Neural progenitor cell (in vitro differentiated cells): Measurements from ENCODE around the gene KCTD3. TPM values are rescaled to one million over a fixed set of nuclear protein-coding genes. Genes with fewer than 3 reads are reported as not detected.

Source experiments
- DNase-seq: peaks from one replicate; pipeline ENCODE4 v3.0.0-alpha.2; 2016; ENCODE audit warnings: low spot score
- H2AFZ ChIP-seq: fragments of 200-600 bp; sonication (generic); replicated peaks from 2 replicates; pipeline ENCODE4 v1.6.1; 2016; ENCODE audit warnings: antibody characterized with exemption
- H3F3A ChIP-seq: fragments of 200-600 bp; sonication (generic); 2 replicates; pipeline ENCODE4 v1.6.1; 2016; ENCODE audit warnings: antibody characterized with exemption, low read depth
- H3K27ac ChIP-seq: fragments of 200-600 bp; sonication (generic); 2 replicates; pipeline ENCODE4 v1.5.1; 2016; ENCODE audit warnings: mild to moderate bottlenecking
- H3K27me3 ChIP-seq: fragments of 200-600 bp; sonication (generic); 2 replicates; pipeline ENCODE4 v1.6.1; 2016; ENCODE audit warnings: mild to moderate bottlenecking, moderate library complexity
- H3K36me3 ChIP-seq: fragments of 200-600 bp; sonication (generic); 2 replicates; pipeline ENCODE4 v1.5.1; 2016
- H3K4me1 ChIP-seq: fragments of 200-600 bp; sonication (generic); 2 replicates; pipeline ENCODE4 v1.6.1; 2016; ENCODE audit warnings: mixed run types
- H3K4me2 ChIP-seq: fragments of 200-600 bp; sonication (generic); 2 replicates; pipeline ENCODE4 v1.6.1; 2016
- H3K4me3 ChIP-seq: fragments of 200-600 bp; sonication (generic); 2 replicates; pipeline ENCODE4 v1.5.1; 2016
- H3K79me2 ChIP-seq: fragments of 200-600 bp; sonication (generic); 2 replicates; pipeline ENCODE4 v1.6.1; 2016; ENCODE audit warnings: low read depth
- H3K9ac ChIP-seq: fragments of 200-600 bp; sonication (generic); 2 replicates; pipeline ENCODE4 v1.6.1; 2016
- H3K9me3 ChIP-seq: fragments of 200-600 bp; sonication (generic); 2 replicates; pipeline ENCODE4 v1.5.1; 2016; ENCODE audit warnings: low read depth
- H4K20me1 ChIP-seq: fragments of 200-600 bp; sonication (generic); 2 replicates; pipeline ENCODE4 v1.6.1; 2016; ENCODE audit warnings: low read depth
- H3K27ac Mint-ChIP-seq: 3 replicates; pipeline ENCODE4 v1.8.0; 2021; ENCODE audit warnings: mixed read lengths
- H3K27me3 Mint-ChIP-seq: 2 replicates; pipeline ENCODE4 v1.8.0; 2022; ENCODE audit warnings: low read depth, mild to moderate bottlenecking, inconsistent platforms, moderate library complexity, mixed read lengths; ENCODE audit not compliant: insufficient read depth
- H3K36me3 Mint-ChIP-seq: 3 replicates; pipeline ENCODE4 v1.8.0; 2021; ENCODE audit warnings: mixed read lengths
- H3K4me1 Mint-ChIP-seq: 3 replicates; pipeline ENCODE4 v1.8.0; 2021; ENCODE audit warnings: mixed read lengths
- H3K4me3 Mint-ChIP-seq: 3 replicates; pipeline ENCODE4 v1.8.0; 2021; ENCODE audit warnings: mild to moderate bottlenecking, moderate library complexity, mixed read lengths
- H3K9me3 Mint-ChIP-seq: 3 replicates; pipeline ENCODE4 v1.8.0; 2020; ENCODE audit warnings: mixed read lengths
- EZH2 ChIP-seq: fragments of 200-600 bp; sonication (generic); IDR thresholded peaks from 2 replicates; pipeline ENCODE4 v1.6.1; 2017; ENCODE audit warnings: antibody characterized with exemption, mild to moderate bottlenecking, moderate library complexity
- EZH2phosphoT487 ChIP-seq: fragments of 200-600 bp; sonication (generic); IDR thresholded peaks from 2 replicates; pipeline ENCODE4 v1.6.1; 2017; ENCODE audit warnings: antibody characterized with exemption
- total RNA-seq: library from RNA; depleted of rRNA; stranded (reverse); fragments of >200 nt; gene quantifications from 2 replicates; pipeline ENCODE4 v1.2.3, GENCODE V29; 2015; ENCODE audit warnings: low replicate concordance
- TF ChIP-seq, protein P1 (sequence below): fragments of 200-600 bp; sonication (generic); IDR thresholded peaks from 2 replicates; pipeline ENCODE4 v1.5.1; 2017; ENCODE audit warnings: antibody characterized with exemption, mild to moderate bottlenecking

The KCTD3 gene
- total RNA-seq, 1 donor from 2014 or later = 70.1 TPM

DNA sequence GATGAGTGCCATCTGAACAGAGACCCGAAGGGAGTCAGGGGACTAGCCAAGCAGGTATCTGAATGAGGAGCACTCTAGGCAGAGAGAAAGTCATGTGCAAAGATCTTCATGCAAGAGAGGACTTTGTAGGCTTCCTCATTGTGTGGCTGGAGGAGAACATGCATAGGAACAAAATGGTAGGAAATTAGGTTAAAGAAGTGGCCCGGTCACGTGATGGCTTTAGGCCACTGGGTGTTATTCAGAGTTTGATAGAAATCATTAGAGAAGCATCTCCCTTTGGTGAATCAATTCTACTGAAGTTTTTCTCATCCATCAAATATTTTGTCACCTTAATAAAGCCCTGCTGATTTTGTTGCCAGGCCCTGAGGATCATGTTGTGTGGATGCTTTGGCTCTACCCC is 45.8 kb upstream of the KCTD3 start:
- H3K27me3 ChIP-seq = no peaks in the 10 kb centered on the region
- H3K27me3 Mint-ChIP-seq = peaks cover 6% of the 10 kb centered on the region
- no peak overlapping the region for H3K4me3 ChIP-seq
- TF ChIP-seq EZH2 = no peak
- TF ChIP-seq, protein P1, sequence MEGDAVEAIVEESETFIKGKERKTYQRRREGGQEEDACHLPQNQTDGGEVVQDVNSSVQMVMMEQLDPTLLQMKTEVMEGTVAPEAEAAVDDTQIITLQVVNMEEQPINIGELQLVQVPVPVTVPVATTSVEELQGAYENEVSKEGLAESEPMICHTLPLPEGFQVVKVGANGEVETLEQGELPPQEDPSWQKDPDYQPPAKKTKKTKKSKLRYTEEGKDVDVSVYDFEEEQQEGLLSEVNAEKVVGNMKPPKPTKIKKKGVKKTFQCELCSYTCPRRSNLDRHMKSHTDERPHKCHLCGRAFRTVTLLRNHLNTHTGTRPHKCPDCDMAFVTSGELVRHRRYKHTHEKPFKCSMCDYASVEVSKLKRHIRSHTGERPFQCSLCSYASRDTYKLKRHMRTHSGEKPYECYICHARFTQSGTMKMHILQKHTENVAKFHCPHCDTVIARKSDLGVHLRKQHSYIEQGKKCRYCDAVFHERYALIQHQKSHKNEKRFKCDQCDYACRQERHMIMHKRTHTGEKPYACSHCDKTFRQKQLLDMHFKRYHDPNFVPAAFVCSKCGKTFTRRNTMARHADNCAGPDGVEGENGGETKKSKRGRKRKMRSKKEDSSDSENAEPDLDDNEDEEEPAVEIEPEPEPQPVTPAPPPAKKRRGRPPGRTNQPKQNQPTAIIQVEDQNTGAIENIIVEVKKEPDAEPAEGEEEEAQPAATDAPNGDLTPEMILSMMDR = no peak
- TF ChIP-seq EZH2phosphoT487 = no peak
- H3K27ac ChIP-seq = no peak overlapping the region
- H3K79me2 ChIP-seq = no peaks in the 10 kb centered on the region
- H3K4me1 Mint-ChIP-seq = no peaks in the 10 kb centered on the region
- H3K4me2 ChIP-seq = no peak overlapping the region
- H2AFZ ChIP-seq = no peak overlapping the region
- no peaks in the 10 kb centered on the region for H3K9me3 Mint-ChIP-seq
- H4K20me1 ChIP-seq = no peaks in the 10 kb centered on the region
- no peak for DNase-seq
- no peaks in the 10 kb centered on the region for H3K9me3 ChIP-seq
- no peak overlapping the region for H3K9ac ChIP-seq
- no peaks in the 10 kb centered on the region for H3K36me3 Mint-ChIP-seq
- H3K36me3 ChIP-seq = no peaks in the 10 kb centered on the region
- H3K4me3 Mint-ChIP-seq = no peak overlapping the region
- H3K4me1 ChIP-seq = no peaks in the 10 kb centered on the region
- no peaks in the 10 kb centered on the region for H3F3A ChIP-seq
- H3K27ac Mint-ChIP-seq = no peak overlapping the region

DNA sequence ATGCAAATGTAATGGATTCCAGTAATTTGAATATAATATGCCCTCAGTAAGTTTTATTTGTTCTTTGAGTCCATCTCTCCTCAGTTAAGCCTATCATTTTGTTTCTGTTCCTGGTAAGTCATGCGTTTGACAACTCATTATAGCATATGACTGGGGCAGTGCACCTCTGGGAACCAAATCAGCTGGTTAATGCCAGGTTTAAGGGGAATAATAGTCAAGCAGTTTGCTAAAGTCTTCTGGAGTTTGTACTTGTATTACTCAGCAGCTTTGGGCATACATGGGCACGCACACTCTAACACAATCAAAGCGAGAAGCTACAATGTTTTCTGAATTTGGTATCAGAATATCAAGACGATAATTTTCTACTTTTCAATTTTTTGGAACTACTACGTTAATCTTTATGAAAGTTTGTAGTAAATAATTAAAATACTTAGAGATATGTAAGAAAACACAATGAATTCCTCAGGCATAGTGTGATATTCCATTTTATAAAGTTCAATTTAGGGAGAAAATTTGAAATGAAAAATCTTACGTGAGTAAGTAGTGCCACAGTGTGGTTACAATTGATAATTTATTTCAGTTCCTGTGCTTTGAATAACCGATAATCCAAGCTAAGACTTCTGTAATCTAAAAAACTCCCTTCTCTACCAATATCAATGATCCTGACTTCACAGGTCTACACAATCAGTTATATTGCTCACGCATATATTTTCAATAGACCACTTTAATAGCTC is 43.8 kb upstream of the KCTD3 start:
- Mint-ChIP-seq H3K9me3 (no peaks in the 10 kb centered on the region), H3K4me3 (no peak overlapping the region), H3K36me3 (no peaks in the 10 kb centered on the region), H3K27ac (no peak overlapping the region), H3K27me3 (peaks cover 6% of the 10 kb centered on the region), H3K4me1 (no peaks in the 10 kb centered on the region)
- Histone ChIP-seq H3K27me3 (no peaks in the 10 kb centered on the region), H3K9ac (no peak overlapping the region), H4K20me1 (no peaks in the 10 kb centered on the region), H3K9me3 (no peaks in the 10 kb centered on the region), H3K27ac (no peak overlapping the region), H2AFZ (no peak overlapping the region), H3K36me3 (no peaks in the 10 kb centered on the region), H3F3A (no peaks in the 10 kb centered on the region), H3K4me2 (no peak overlapping the region), H3K4me1 (no peaks in the 10 kb centered on the region), H3K79me2 (no peaks in the 10 kb centered on the region), H3K4me3 (no peak overlapping the region)
- TF ChIP-seq EZH2phosphoT487 = no peak
- TF ChIP-seq, protein P1 = peak; percentile 33
- no peak for DNase-seq

DNA sequence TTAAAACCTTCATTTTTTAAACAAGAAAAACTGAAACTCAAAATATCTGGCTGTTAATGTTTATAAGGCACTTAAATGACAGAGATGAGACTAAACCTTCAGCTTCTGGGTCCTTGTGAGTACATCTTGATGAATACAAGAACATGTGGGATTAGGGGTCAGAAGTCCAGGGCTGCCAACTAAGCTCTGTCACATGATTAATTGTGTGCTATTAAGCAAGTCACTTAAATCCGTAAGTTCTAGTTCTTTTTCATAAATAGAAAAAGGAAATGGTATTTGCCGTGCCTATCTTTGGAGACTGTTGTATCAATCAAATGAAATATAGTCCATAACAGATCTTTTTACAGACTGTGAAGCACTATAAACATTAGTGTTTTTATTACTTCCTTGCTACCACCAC is 43.2 kb upstream of the KCTD3 start:
- Histone ChIP-seq H2AFZ (no peak overlapping the region), H3K9ac (no peak overlapping the region), H4K20me1 (no peaks in the 10 kb centered on the region), H3K27me3 (no peaks in the 10 kb centered on the region), H3K9me3 (no peaks in the 10 kb centered on the region), H3F3A (no peaks in the 10 kb centered on the region), H3K79me2 (no peaks in the 10 kb centered on the region), H3K36me3 (no peaks in the 10 kb centered on the region), H3K27ac (no peak overlapping the region), H3K4me1 (no peaks in the 10 kb centered on the region), H3K4me3 (no peak overlapping the region), H3K4me2 (no peak overlapping the region)
- peaks cover 6% of the 10 kb centered on the region for H3K27me3 Mint-ChIP-seq
- no peak for TF ChIP-seq EZH2
- TF ChIP-seq, protein P1 = no peak
- TF ChIP-seq EZH2phosphoT487 = no peak
- H3K9me3 Mint-ChIP-seq = no peaks in the 10 kb centered on the region
- no peak overlapping the region for H3K4me3 Mint-ChIP-seq
- H3K27ac Mint-ChIP-seq = no peak overlapping the region
- DNase-seq = no peak
- no peaks in the 10 kb centered on the region for H3K4me1 Mint-ChIP-seq
- no peaks in the 10 kb centered on the region for H3K36me3 Mint-ChIP-seq
